ENCODE data around the gene KIAA0040.

KIAA0040 gene

GRCh38 chr1:175192630-175193526 lies at the start of gene KIAA0040:
Gene KIAA0040 (minus strand): TSS chr1:175192776. CDS start chr1:175161013, 31,763 bp downstream.
- DNase-seq (ENCODE audit: low read depth), result peak; percentile 43

GRCh38 chr1:175237389-175237788 lies 44.8 kb upstream of the KIAA0040 start:
- DNase-seq (ENCODE audit: low read depth), result no peak

- DNase-seq (ENCODE audit: low read depth), result no peak
These were observed 42.1 kb upstream of the KIAA0040 start for GRCh38 chr1:175234639-175235038.

- no peak for DNase-seq (ENCODE audit: low read depth)
These were observed 39.8 kb upstream of the KIAA0040 start for GRCh38 chr1:175232335-175232734.

- DNase-seq (ENCODE audit: low read depth), result no peak
These were observed 33.2 kb upstream of the KIAA0040 start for GRCh38 chr1:175225805-175226129.

- DNase-seq (ENCODE audit: low read depth), result no peak
These were observed 29.8 kb upstream of the KIAA0040 start for GRCh38 chr1:175222296-175222938.

GRCh38 chr1:175221557-175222175 lies 29.1 kb upstream of the KIAA0040 start:
- no peak for DNase-seq (ENCODE audit: low read depth)

GRCh38 chr1:175220853-175221556 lies 28.4 kb upstream of the KIAA0040 start:
- no peak for DNase-seq (ENCODE audit: low read depth)

GRCh38 chr1:175219774-175220173 lies 27.2 kb upstream of the KIAA0040 start:
- no peak for DNase-seq (ENCODE audit: low read depth)

- no peak for DNase-seq (ENCODE audit: low read depth)
These were observed 26.3 kb upstream of the KIAA0040 start for GRCh38 chr1:175218786-175219434.

GRCh38 chr1:175217721-175218531 lies 25.4 kb upstream of the KIAA0040 start:
- no peak for DNase-seq (ENCODE audit: low read depth)

GRCh38 chr1:175216444-175216843 lies 23.9 kb upstream of the KIAA0040 start:
- DNase-seq (ENCODE audit: low read depth), result no peak

- DNase-seq (ENCODE audit: low read depth), result no peak
These were observed 19.1 kb upstream of the KIAA0040 start for GRCh38 chr1:175211656-175212055.

- no peak for DNase-seq (ENCODE audit: low read depth)
These were observed 18.2 kb upstream of the KIAA0040 start for GRCh38 chr1:175210744-175211143.

- DNase-seq (ENCODE audit: low read depth), result no peak
These were observed 16.9 kb upstream of the KIAA0040 start for GRCh38 chr1:175209493-175209921.

GRCh38 chr1:175208773-175209492 lies 16.4 kb upstream of the KIAA0040 start:
- DNase-seq (ENCODE audit: low read depth), result peak; percentile 37

- no peak for DNase-seq (ENCODE audit: low read depth)
These were observed 15.4 kb upstream of the KIAA0040 start for GRCh38 chr1:175207971-175208370.

- DNase-seq (ENCODE audit: low read depth), result no peak
These were observed 14.1 kb upstream of the KIAA0040 start for GRCh38 chr1:175206687-175207086.

- no peak for DNase-seq (ENCODE audit: low read depth)
These were observed 11.8 kb upstream of the KIAA0040 start for GRCh38 chr1:175204330-175204729.

- DNase-seq (ENCODE audit: low read depth), result no peak
These were observed 11.0 kb upstream of the KIAA0040 start for GRCh38 chr1:175203570-175204068.

All from activated T-helper 1 cell treated with Interleukin-2 at 50 U/mL for 16 hours (primary cell).